Epithelial cell of esophagus (primary cell): ENCODE data around the gene ADAMTS10.

Source experiments
- DNase-seq: peaks from one replicate; pipeline ENCODE4 v3.0.0; 2010; ENCODE audit warnings: low read depth
- H3K4me3 ChIP-seq: 2 replicates; pipeline ENCODE4 v1.5.1; 2011; ENCODE audit warnings: mild to moderate bottlenecking, low read length, control low read depth
- TF ChIP-seq, protein P1 (sequence below): IDR thresholded peaks from 2 replicates; pipeline ENCODE4 v1.5.1; 2011; ENCODE audit warnings: low read depth, mild to moderate bottlenecking, low read length, control low read depth, inconsistent platforms; ENCODE audit not compliant: insufficient read depth; ENCODE audit errors: missing control alignments

ADAMTS10 gene

DNA sequence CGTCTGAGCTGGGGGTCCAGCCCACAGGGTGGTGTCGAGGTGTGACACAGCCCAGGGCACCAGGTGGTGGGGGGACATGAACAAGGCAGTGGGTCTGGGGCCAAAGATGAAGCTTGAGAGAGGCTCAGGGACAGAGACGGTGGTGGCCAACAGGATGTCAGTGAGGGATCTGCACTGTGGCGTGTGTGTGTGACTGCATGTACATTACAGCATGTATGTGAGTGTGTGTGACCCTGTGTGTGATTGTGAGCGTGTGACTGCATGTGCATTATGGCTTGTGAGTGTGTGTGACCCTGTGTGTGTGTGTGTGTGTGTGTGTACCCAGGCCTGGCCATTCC is 1.6 kb downstream of the ADAMTS10 start:
- H3K4me3 ChIP-seq = no peak overlapping the region
- DNase-seq = no peak
- TF ChIP-seq, protein P1, sequence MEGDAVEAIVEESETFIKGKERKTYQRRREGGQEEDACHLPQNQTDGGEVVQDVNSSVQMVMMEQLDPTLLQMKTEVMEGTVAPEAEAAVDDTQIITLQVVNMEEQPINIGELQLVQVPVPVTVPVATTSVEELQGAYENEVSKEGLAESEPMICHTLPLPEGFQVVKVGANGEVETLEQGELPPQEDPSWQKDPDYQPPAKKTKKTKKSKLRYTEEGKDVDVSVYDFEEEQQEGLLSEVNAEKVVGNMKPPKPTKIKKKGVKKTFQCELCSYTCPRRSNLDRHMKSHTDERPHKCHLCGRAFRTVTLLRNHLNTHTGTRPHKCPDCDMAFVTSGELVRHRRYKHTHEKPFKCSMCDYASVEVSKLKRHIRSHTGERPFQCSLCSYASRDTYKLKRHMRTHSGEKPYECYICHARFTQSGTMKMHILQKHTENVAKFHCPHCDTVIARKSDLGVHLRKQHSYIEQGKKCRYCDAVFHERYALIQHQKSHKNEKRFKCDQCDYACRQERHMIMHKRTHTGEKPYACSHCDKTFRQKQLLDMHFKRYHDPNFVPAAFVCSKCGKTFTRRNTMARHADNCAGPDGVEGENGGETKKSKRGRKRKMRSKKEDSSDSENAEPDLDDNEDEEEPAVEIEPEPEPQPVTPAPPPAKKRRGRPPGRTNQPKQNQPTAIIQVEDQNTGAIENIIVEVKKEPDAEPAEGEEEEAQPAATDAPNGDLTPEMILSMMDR = no peak

DNA sequence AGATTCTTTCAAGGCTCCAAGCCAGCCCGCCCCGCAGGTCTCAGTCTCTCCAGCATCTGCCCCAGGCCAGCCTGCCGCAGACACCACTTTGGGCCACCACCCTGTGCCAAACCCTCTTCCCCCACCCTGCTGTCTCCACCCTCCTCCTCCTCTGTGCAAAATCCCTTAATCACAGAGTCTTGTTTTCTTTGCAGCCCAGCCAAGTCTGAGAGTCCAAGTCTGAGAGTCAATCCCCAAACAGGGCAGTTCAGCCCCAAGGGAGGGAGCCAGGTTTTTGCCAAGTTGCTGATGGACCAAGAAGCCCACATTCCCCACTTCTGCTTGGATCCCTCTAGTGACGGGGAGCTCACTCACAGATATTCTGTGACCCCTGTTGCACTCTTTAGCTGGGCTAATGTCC is 3.1 kb downstream of the ADAMTS10 start:
- TF ChIP-seq, protein P1 = no peak
- H3K4me3 ChIP-seq = no peak overlapping the region
- DNase-seq = no peak

DNA sequence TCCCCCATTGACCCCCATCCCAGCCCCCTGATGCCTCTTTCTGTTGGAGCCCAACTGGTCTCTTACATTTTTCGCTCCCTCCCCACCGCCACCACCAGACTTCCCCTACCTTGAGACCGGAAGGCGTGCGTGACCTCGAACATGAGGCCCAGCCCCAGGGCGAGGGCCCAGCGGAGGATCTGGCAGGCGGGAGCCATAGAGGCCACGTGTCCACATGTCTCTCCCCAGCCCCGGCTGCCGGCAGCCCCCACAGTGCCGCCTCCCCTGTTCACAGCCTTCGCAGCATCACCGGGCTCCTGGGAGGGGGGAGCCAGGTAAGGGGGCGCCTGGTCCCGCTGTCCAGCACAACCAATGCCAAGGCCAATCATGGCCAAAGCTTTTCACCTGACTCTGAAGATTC is 5.0 kb downstream of the ADAMTS10 start:
- no peak for DNase-seq
- TF ChIP-seq, protein P1 = no peak

DNA sequence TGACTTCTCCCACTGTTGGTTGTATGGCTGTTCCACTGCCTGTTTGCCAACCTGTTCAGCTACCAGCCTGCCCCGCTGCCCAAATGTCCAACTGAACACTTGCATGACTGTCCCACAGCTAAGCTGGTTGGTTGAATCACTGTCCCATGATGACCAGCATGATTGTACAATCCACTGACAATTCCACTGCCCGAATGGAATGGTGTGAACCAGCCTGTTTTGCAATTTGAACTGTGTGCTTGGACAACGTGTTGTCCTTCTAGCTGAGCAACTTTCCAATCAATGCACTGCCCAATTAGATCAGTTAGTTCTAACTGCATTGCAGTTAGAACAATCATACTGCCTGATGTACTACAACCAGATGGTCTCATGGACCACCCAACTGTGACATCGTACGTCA is 8.7 kb downstream of the ADAMTS10 start:
- TF ChIP-seq, protein P1 = no peak
- no peak for DNase-seq
- no peak overlapping the region for H3K4me3 ChIP-seq

More for the DNA sequence above, 5.0 kb downstream of the ADAMTS10 start:
- H3K4me3 ChIP-seq = no peak overlapping the region

DNA sequence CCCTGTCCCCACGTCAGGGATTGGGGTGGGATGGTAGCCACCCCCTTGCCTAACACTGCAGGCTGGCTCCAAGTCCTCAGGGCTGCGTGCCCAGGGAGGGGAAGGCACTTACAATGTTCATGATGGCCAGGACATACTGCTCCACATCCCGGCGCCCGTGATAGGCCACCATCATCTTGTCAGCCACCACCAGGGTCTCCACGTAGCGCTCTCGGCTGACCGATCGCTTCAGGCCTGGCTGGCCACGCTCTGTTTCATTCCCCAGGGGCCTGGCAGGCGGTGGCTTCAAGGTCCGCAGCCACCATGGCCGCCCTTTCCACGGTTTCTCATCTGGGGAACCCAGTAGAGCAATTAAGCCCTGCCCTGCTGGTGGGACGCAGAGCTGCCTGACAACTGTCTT is 9.7 kb downstream of the ADAMTS10 start:
- H3K4me3 ChIP-seq = no peak overlapping the region
- DNase-seq = no peak
- TF ChIP-seq, protein P1 = no peak

DNA sequence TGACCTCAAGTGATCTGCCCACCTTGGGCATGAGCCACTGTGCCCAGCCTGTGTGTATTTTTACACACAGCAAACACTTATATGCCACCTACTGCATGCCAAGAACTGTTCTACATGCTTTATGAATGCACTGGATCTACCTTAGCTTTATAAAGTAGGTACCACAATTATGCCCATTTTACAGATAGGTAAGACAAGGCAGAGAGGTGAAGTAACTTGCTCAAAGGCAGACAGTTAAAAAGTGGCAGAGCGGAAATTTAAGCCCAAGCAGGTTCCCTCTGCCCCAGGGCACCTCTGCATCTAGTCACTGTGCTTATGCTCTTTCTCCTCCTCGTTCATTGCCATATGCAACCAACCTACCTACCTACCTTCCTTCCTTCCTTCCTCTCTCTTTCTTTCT is 10.5 kb downstream of the ADAMTS10 start:
- TF ChIP-seq, protein P1 = no peak
- no peak for DNase-seq
- H3K4me3 ChIP-seq = no peak overlapping the region

DNA sequence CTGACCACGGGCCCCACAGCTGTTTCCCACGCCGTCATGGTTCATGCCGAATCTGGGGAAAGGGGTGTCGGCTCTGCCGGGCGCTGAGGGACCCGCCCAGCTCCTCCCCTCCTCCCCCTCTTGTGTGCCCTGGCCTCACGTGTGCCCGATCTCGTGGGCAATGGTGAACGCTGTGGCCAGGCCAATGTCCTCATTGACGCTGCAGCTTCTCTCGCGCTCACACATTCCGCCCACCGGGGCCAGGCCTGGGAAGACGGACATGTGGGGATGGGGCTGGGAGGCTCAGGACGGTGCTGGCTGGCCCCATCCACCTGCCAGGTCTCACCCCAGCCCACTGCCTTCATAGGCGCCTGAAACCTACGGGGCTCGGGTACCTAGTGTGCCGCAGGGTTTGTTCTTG is 14.3 kb downstream of the ADAMTS10 start:
- TF ChIP-seq, protein P1 = no peak
- H3K4me3 ChIP-seq = no peak overlapping the region
- no peak for DNase-seq
